ENCODE results near the gene PNCK.
A peak's percentile ranks its signal among the peaks of the same experiment; 100 is the strongest.

DNA sequence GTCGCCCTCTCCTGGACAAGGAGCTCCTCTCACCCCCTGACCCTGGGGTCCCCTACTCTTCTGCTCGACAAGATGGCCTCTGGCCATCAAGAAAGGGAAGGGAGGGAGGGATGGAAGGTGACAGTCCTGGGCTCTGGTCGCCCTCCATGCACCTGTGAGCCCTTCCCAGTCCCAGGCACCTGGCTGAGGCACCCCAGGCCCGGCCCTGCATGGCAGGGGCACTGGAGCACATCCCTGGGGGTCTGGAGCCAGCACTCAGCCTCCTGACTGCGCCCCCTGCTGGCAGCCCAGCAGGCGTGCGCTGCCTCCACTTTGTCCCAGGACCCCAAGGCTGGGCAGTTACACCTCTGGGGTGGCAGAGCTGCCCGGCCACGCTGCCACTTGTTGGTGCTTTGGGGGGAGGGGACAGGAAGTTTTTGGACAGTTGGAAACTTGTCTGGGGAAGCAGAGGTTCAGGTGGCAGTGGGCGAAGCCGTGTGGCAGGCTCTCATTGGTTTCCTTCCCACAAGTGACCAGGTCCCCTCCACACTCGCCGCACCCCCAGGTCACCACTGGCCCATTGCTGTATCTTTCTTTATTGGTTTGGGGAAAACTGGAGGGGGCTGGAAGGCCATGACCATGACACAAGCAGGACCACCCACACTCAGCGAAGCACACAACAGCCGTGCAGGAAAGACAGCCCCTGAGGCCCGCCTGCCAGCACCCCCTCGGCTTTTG is 4.3 kb downstream of the PNCK start:
- TF ChIP-seq, protein P1, sequence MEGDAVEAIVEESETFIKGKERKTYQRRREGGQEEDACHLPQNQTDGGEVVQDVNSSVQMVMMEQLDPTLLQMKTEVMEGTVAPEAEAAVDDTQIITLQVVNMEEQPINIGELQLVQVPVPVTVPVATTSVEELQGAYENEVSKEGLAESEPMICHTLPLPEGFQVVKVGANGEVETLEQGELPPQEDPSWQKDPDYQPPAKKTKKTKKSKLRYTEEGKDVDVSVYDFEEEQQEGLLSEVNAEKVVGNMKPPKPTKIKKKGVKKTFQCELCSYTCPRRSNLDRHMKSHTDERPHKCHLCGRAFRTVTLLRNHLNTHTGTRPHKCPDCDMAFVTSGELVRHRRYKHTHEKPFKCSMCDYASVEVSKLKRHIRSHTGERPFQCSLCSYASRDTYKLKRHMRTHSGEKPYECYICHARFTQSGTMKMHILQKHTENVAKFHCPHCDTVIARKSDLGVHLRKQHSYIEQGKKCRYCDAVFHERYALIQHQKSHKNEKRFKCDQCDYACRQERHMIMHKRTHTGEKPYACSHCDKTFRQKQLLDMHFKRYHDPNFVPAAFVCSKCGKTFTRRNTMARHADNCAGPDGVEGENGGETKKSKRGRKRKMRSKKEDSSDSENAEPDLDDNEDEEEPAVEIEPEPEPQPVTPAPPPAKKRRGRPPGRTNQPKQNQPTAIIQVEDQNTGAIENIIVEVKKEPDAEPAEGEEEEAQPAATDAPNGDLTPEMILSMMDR (IDR thresholded peaks at IDR 0.05): peak; percentile 41 to 73 (median 59)
- no peak for TF ChIP-seq POLR2A (IDR thresholded peaks at IDR 0.05)

All from adrenal gland (tissue), 5 donors.